Calu3 (cell line): ENCODE measurements around the gene FSD2. TPM values are rescaled to one million over a fixed set of nuclear protein-coding genes. Genes with fewer than 3 reads are reported as not detected.

ENCODE experiments used
- BruUV-seq: library from RNA; stranded (reverse); fragments of 400-500 nt; replicated peaks from 2 replicates; lab custom pipeline; 2021; lab: Mats Ljungman, UMichigan
- CTCF ChIA-PET: fragments of 300-600 bp; sonication (Branson Sonifier 250); formaldehyde crosslinking; loops from one replicate; lab custom pipeline; 2022; ENCODE audit warnings: antibody characterized with exemption; lab: Charles Lee
- DNase-seq: peaks from one replicate; pipeline ENCODE4 v3.0.0; 2022
- H3K27ac Mint-ChIP-seq: one replicate; pipeline ENCODE4 v1.8.0; 2022; ENCODE audit warnings: mixed read lengths; ENCODE audit not compliant: unreplicated experiment
- H3K27me3 Mint-ChIP-seq: one replicate; pipeline ENCODE4 v1.8.0; 2022; ENCODE audit warnings: mixed read lengths; ENCODE audit not compliant: unreplicated experiment
- H3K36me3 Mint-ChIP-seq: one replicate; pipeline ENCODE4 v1.8.0; 2022; ENCODE audit warnings: mild to moderate bottlenecking, moderate library complexity, mixed read lengths; ENCODE audit not compliant: insufficient read depth, unreplicated experiment
- H3K4me1 Mint-ChIP-seq: one replicate; pipeline ENCODE4 v1.8.0; 2022; ENCODE audit warnings: mild to moderate bottlenecking, low read depth, mixed read lengths; ENCODE audit not compliant: unreplicated experiment
- H3K4me3 Mint-ChIP-seq: one replicate; pipeline ENCODE4 v1.8.0; 2022; ENCODE audit warnings: mild to moderate bottlenecking, low read depth, moderate library complexity, mixed read lengths; ENCODE audit not compliant: unreplicated experiment
- H3K9me3 Mint-ChIP-seq: one replicate; pipeline ENCODE4 v1.8.0; 2022; ENCODE audit warnings: low read depth, mixed read lengths; ENCODE audit not compliant: unreplicated experiment
- intact Hi-C: fragments of 100-400 bp; cut with micrococcal nuclease; formaldehyde crosslinking; loops from one replicate; pipeline ENCODE4 v1.10.0; 2022; ENCODE audit not compliant: unreplicated experiment
- total RNA-seq: library from RNA; stranded (reverse); gene quantifications from 2 replicates; pipeline ENCODE4 v1.2.3, GENCODE V29; 2022
- TF ChIP-seq, protein P1 (sequence below): fragments of 200-600 bp; IDR thresholded peaks from one replicate; pipeline ENCODE4 v1.8.0; 2022; ENCODE audit warnings: antibody characterized with exemption; ENCODE audit not compliant: unreplicated experiment

FSD2 gene
- total RNA-seq, 1 experiment from 2014 or later = not detected

DNA sequence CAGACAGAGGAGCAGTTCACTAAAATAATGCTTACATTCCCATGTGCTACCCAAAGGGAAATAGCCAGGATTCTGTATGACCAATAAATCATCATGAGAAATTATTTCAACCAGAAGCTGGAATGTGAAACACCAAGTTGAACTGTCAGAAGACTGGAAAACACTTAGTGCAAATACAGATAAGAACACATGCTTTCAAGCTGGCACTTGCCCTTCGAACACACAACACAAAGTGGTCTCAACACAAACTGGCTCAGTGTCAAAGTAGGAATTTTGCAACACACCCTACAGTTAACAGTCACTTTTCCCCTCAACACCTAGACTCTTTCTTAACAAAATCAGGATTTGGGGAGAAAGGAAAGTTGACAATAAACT, 1.3 kb downstream of the FSD2 start:
- intact Hi-C loops = no loop called here
- Mint-ChIP-seq H3K9me3 (no peaks in the 10 kb centered on the region), H3K4me3 (no peak overlapping the region), H3K36me3 (peaks cover 6% of the 10 kb centered on the region), H3K27me3 (peaks cover 47% of the 10 kb centered on the region), H3K27ac (no peak overlapping the region), H3K4me1 (peaks cover 13% of the 10 kb centered on the region)
- TF ChIP-seq, protein P1, sequence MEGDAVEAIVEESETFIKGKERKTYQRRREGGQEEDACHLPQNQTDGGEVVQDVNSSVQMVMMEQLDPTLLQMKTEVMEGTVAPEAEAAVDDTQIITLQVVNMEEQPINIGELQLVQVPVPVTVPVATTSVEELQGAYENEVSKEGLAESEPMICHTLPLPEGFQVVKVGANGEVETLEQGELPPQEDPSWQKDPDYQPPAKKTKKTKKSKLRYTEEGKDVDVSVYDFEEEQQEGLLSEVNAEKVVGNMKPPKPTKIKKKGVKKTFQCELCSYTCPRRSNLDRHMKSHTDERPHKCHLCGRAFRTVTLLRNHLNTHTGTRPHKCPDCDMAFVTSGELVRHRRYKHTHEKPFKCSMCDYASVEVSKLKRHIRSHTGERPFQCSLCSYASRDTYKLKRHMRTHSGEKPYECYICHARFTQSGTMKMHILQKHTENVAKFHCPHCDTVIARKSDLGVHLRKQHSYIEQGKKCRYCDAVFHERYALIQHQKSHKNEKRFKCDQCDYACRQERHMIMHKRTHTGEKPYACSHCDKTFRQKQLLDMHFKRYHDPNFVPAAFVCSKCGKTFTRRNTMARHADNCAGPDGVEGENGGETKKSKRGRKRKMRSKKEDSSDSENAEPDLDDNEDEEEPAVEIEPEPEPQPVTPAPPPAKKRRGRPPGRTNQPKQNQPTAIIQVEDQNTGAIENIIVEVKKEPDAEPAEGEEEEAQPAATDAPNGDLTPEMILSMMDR = no peak
- BruUV-seq = no TSS peak
- CTCF ChIA-PET = interaction anchor here (0.5 kb wide), 1 partner anchor 109 kb away, joined by 3 read pairs; no protein-coding TSS in a partner anchor
- DNase-seq = no peak

DNA sequence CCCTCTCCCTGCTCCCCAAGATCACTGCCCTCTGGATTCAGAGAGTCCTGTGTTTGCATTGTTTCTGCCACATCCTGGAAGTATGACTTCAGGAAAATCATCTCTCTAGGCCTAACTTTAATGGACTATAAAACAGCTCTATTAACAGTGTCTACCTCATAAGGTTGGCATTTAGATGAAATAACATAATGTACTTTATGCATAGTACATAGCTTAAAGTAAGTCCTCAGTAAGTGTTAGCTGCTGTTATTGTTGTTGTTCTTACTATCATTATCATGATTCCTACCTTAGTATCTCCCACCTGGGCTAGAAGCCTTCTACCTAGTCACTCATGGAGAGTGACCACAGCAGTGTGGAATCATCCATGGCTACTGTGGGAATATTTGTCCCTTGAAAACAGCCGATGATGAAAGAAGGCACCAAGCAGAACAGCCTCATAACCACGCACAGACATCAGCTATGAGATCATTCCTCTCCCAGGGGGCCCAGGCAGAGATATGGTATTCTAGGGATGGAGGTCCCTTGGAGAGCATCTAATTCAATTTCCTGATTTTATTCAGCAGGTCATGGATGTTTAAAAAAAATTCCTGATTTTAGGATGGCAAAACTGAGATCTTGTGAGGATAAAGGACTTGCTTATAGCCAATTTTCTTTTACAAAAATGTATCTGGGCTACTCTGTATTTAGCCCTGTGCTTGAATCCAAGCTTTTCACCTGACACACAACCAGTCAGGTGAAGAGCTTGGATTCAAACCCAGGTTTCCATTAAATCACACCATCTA, 1.9 kb downstream of the FSD2 start:
- no TSS peak for BruUV-seq
- intact Hi-C loops = no loop called here
- Mint-ChIP-seq H3K27me3 (peaks cover 53% of the 10 kb centered on the region), H3K27ac (no peak overlapping the region), H3K4me3 (no peak overlapping the region), H3K9me3 (no peaks in the 10 kb centered on the region), H3K36me3 (peaks cover under 1% of the 10 kb centered on the region), H3K4me1 (peaks cover 15% of the 10 kb centered on the region)
- no peak for DNase-seq
- CTCF ChIA-PET = interaction anchor here (0.5 kb wide), 1 partner anchor 109 kb away, joined by 3 read pairs; no protein-coding TSS in a partner anchor
- TF ChIP-seq, protein P1 = no peak

DNA sequence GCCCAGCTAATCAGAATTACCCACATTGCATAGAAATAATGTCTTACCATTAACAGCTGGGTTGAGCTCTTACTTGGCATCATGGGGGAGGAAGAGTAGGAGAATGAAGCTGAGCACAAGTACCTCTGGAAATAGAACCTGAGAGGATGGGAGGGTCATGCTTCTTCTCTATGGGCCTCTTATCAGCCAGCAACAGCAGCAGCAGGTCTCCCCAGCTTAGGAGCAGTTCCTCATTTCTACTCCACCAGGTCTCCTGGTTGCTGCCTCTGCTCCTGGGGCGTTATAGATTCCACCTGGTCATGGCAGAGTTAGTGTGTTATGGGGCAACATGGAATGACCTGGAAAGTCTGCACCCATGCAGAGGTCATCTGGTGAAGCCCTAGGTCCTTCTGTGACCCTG, 3.4 kb downstream of the FSD2 start:
- Mint-ChIP-seq H3K4me3 (no peak overlapping the region), H3K27me3 (peaks cover 57% of the 10 kb centered on the region), H3K9me3 (no peaks in the 10 kb centered on the region), H3K36me3 (no peaks in the 10 kb centered on the region), H3K27ac (no peak overlapping the region), H3K4me1 (peaks cover 6% of the 10 kb centered on the region)
- intact Hi-C loops = no loop called here
- TF ChIP-seq, protein P1 = no peak
- no TSS peak for BruUV-seq
- CTCF ChIA-PET = interaction anchor here (0.6 kb wide), 1 partner anchor 430 kb away, joined by 6 read pairs; no protein-coding TSS in a partner anchor
- no peak for DNase-seq

DNA sequence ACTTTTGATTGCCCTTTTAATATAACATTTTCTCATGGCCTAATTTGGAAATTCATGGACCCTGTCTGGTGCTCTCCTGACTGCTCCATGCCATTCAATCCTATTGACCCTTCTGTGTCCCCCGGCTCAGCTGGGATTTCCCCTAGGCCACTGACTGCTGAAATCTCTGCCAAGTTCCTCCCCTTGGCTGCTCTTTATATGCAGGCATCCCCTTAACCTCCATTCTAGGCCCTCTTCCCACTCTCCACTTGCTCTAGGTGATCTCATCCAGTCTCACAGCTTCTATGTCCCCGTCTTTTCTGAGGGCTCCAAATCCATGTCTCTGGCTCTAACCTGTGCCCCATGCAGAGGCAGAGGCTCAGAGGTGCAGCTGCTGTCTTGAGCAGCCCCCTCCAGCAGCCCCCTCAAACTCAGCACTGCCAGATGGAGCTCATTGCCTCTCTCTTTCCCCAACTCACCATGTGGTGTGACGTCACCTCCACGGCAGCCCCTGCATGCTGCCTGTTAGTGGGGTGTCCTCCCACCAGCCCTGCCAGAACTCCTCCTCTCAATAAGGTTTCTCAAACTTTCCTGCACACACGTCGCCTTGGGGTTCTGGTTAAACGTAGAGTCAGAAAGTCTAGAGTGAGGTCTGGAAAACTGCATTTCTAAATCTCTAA, 6.6 kb downstream of the FSD2 start:
- peaks cover 57% of the 10 kb centered on the region for H3K27me3 Mint-ChIP-seq
- no peak overlapping the region for H3K27ac Mint-ChIP-seq
- H3K4me1 Mint-ChIP-seq = peaks cover 6% of the 10 kb centered on the region
- CTCF ChIA-PET = no interaction called here
- TF ChIP-seq, protein P1 = no peak
- intact Hi-C loops = no loop called here
- no peaks in the 10 kb centered on the region for H3K36me3 Mint-ChIP-seq
- no TSS peak for BruUV-seq
- no peak overlapping the region for H3K4me3 Mint-ChIP-seq
- no peaks in the 10 kb centered on the region for H3K9me3 Mint-ChIP-seq
- DNase-seq = no peak
